GM19240 (cell line): ENCODE measurements around the gene CFC1.
"Not testable (repeated sequence)": the region's sequence is repeated elsewhere in the genome, so short reads cannot be mapped to it uniquely, and the experiment has no call there.

Experiments
- DNase-seq: peaks from one replicate; pipeline ENCODE4 v3.0.0; 2011; ENCODE audit warnings: low spot score; ENCODE audit not compliant: insufficient read length

The CFC1 gene

GRCh38 chr2:130583582-130583981 is 15.8 kb downstream of the CFC1 start:
- DNase-seq, result not testable (repeated sequence)

- not testable (repeated sequence) for DNase-seq
These were observed 16.4 kb downstream of the CFC1 start for GRCh38 chr2:130582970-130583369.

- DNase-seq, result not testable (repeated sequence)
These were observed 17.9 kb downstream of the CFC1 start for GRCh38 chr2:130581491-130581890.

GRCh38 chr2:130579121-130579520 is 20.3 kb downstream of the CFC1 start:
- not testable (repeated sequence) for DNase-seq

- not testable (repeated sequence) for DNase-seq
These were observed 21.8 kb downstream of the CFC1 start for GRCh38 chr2:130577559-130577958.

GRCh38 chr2:130576209-130576784 is 23.1 kb downstream of the CFC1 start:
- DNase-seq, result not testable (repeated sequence)

GRCh38 chr2:130574230-130574629 is 25.1 kb downstream of the CFC1 start:
- not testable (repeated sequence) for DNase-seq

- DNase-seq, result not testable (repeated sequence)
These were observed 27.4 kb downstream of the CFC1 start for GRCh38 chr2:130571929-130572328.

- not testable (repeated sequence) for DNase-seq
These were observed 33.2 kb downstream of the CFC1 start for GRCh38 chr2:130566165-130566564.

- DNase-seq, result not testable (repeated sequence)
These were observed 42.9 kb downstream of the CFC1 start for GRCh38 chr2:130556441-130556840.

- DNase-seq, result not testable (repeated sequence)
These were observed 45.2 kb downstream of the CFC1 start for GRCh38 chr2:130554178-130554577.

GRCh38 chr2:130549475-130549874 is 49.9 kb downstream of the CFC1 start:
- DNase-seq, result not testable (repeated sequence)

GRCh38 chr2:130548418-130548817 is 51.0 kb downstream of the CFC1 start:
- DNase-seq, result not testable (repeated sequence)

GRCh38 chr2:130544978-130545377 is 54.4 kb downstream of the CFC1 start:
- DNase-seq, result not testable (repeated sequence)

GRCh38 chr2:130543785-130544528 is 55.4 kb downstream of the CFC1 start:
- not testable (repeated sequence) for DNase-seq

GRCh38 chr2:130542789-130543188 is 56.6 kb downstream of the CFC1 start:
- DNase-seq, result not testable (repeated sequence)
